Esophagus muscularis mucosa (tissue), 4 donors: ENCODE results near the gene DEGS2. TPM values are rescaled to one million over a fixed set of nuclear protein-coding genes. Genes with fewer than 3 reads are reported as not detected.
A peak's percentile ranks its signal among the peaks of the same experiment; 100 is the strongest.

Experiments used
- DNase-seq: peaks from one replicate; pipeline ENCODE4 v3.0.0-alpha.2; 2017; ENCODE audit errors: extremely low spot score
- H3K27ac ChIP-seq, 4 donors: fragments of 200-600 bp; sonication (generic); replicated peaks in 1 of 4; 1 replicate in 3 of 4; 2 replicates in 1 of 4; pipeline ENCODE4 v1.5.1; 2016 to 2019; ENCODE audit warnings: mild to moderate bottlenecking in 1 of 4
- H3K27me3 ChIP-seq, 4 donors: fragments of 200-600 bp; sonication (generic); one replicate each; pipeline versions ENCODE4 v1.5.1 to v1.6.0; 2016 to 2019
- H3K36me3 ChIP-seq, 4 donors: fragments of 200-600 bp; sonication (generic); one replicate each; pipeline ENCODE4 v1.5.1; 2016 to 2019
- H3K4me1 ChIP-seq, 4 donors: fragments of 200-600 bp; sonication (generic); one replicate each; pipeline ENCODE4 v1.5.1; 2016 to 2019
- H3K4me3 ChIP-seq, 4 donors: fragments of 200-600 bp; sonication (generic); 1 replicate in 2 of 4; 2 replicates in 2 of 4; pipeline ENCODE4 v1.5.1; 2016 to 2019; ENCODE audit warnings: mild to moderate bottlenecking in 4 of 4, moderate library complexity in 1 of 4
- H3K9me3 ChIP-seq, 4 donors: fragments of 200-600 bp; sonication (generic); 1 replicate in 3 of 4; 2 replicates in 1 of 4; pipeline ENCODE4 v1.5.1; 2016 to 2019
- CTCF ChIP-seq, 3 experiments: fragments of 200-600 bp in 2 of 3; fragments of 450-650 bp in 1 of 3; sonication (generic) in 2 of 3; IDR thresholded peaks; one replicate each; pipeline ENCODE4 v1.5.1; 2017 to 2019; ENCODE audit warnings: antibody characterized with exemption in 3 of 3, mild to moderate bottlenecking in 2 of 3, moderate library complexity in 1 of 3
- EP300 ChIP-seq: sonication (generic); formaldehyde crosslinking; IDR thresholded peaks from one replicate; pipeline ENCODE4 v1.6.1; 2017; ENCODE audit warnings: antibody characterized with exemption
- POLR2A ChIP-seq: fragments of 450-650 bp; IDR thresholded peaks from one replicate; pipeline ENCODE4 v1.6.1; 2017; ENCODE audit warnings: antibody characterized with exemption, moderate library complexity, mild to moderate bottlenecking, low read depth
- POLR2AphosphoS5 ChIP-seq, 2 donors: sonication (generic); formaldehyde crosslinking; IDR thresholded peaks; one replicate each; pipeline ENCODE4 v1.6.1; 2017; ENCODE audit warnings: antibody characterized with exemption in 2 of 2
- WGBS: methylation state at CpG from one replicate; pipeline ENCODE4 v1.1.5; 2018; 5-methylcytosine and 5-hydroxymethylcytosine counted together
- intact Hi-C: fragments of 100-400 bp; cut with DNase I; formaldehyde crosslinking; loops from one replicate; pipeline ENCODE4 v1.15.1; 2023
- total RNA-seq, 4 donors: library from RNA; depleted of rRNA; stranded (reverse); fragments of >200 nt; gene quantifications; one replicate each; pipeline versions ENCODE4 v1.1.0 to v1.2.1, GENCODE V29; 2016

The DEGS2 gene
- total RNA-seq, 4 donors from 2014 or later, result 0.06 to 0.33 (median 0.11) TPM; not detected in 1

- H3K36me3 ChIP-seq, result peaks cover 0 to 36% (median 13%) of the 10 kb centered on the region in 4 donors
- no peaks in the 10 kb centered on the region for H3K27me3 ChIP-seq
- intact Hi-C loops, result no loop called here
- no peak for TF ChIP-seq CTCF (IDR thresholded peaks at IDR 0.05)
- peak; percentile 69 to 72 for TF ChIP-seq POLR2AphosphoS5 (IDR thresholded peaks at IDR 0.05)
- no peaks in the 10 kb centered on the region for H3K9me3 ChIP-seq
- H3K27ac ChIP-seq, result peak overlapping the region; percentile 50 to 75 (median 56)
- WGBS, result 42% methylated on average over 12 of the region's 14 CpGs
- no peak overlapping the region for H3K4me3 ChIP-seq
- no peak for DNase-seq
- peaks cover 31 to 41% (median 38%) of the 10 kb centered on the region in 4 donors for H3K4me1 ChIP-seq
These were observed 17.1 kb downstream of the DEGS2 start for GRCh38 chr14:100142073-100143040.

DNA sequence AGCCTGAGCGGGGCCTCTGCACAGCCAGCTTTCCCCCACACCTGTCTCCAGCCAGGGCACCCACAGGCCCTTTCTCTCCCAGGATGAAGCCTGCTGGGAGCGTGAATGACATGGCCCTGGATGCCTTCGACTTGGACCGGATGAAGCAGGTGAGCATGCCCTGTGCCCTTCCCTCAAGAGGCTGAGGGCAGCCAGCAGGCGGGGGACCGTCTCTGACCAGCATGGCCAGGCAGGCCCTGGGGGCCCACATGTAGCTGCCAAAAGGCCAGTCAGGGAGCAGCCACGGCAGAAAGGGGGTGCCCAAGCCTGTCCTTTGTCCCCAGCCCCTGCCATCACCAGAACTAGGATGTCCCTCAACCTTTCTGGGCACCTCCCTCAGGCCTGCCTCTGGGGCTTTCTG, 18.3 kb downstream of the DEGS2 start:
- DNase-seq, result no peak
- WGBS, result 83% methylated on average over 4 of the region's 7 CpGs
- intact Hi-C loops, result no loop called here

DNA sequence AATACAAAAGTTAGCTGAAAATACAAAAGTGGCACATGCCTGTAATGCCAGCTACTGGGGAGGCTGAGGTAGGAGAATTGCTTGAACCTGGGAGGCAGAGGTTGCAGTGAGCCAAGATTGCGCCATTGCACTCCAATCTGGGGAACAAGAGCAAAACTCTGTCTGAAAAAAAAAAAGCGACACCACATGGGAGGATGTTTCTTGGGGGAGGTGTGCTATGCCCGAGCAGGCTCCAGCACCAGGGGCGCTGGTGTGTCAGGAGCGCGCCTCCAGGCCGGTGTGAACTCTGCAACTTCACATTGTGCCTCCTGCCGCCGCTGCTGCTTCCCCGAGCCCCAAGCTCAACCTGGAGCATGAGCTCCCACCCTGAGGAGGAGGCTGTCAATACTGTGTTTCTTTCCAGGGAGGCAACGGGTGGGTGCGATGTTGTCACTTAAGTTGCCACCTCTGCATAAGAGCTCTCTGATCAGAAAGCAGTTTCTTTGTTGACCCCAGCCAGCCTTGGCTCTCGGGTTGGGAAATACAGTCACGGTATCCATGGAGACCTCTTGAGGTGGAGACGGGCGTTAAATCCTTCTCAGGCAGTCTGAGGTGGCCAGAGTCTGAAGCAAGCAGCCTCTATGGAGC, 18.9 kb downstream of the DEGS2 start:
- Histone ChIP-seq H3K27ac (peak overlapping the region in 2 of 4 donors; percentile 20 to 75), H3K9me3 (no peaks in the 10 kb centered on the region), H3K4me1 (peaks cover 31 to 40% (median 35%) of the 10 kb centered on the region in 4 donors), H3K36me3 (peaks cover 0 to 52% (median 23%) of the 10 kb centered on the region in 4 donors), H3K27me3 (no peaks in the 10 kb centered on the region), H3K4me3 (no peak overlapping the region)
- intact Hi-C loops, result no loop called here
- TF ChIP-seq CTCF (IDR thresholded peaks at IDR 0.05) (peak in 1 of 3 experiments; percentile 14), POLR2A (no peak)
- WGBS, result 65% methylated on average over 6 of the region's 16 CpGs
- DNase-seq, result no peak

More for the DNA sequence above, 18.3 kb downstream of the DEGS2 start:
- Histone ChIP-seq H3K4me1 (peaks cover 31 to 41% (median 37%) of the 10 kb centered on the region in 4 donors), H3K36me3 (peaks cover 0 to 47% (median 17%) of the 10 kb centered on the region in 4 donors), H3K27ac (peak overlapping the region; percentile 50 to 75 (median 56)), H3K4me3 (no peak overlapping the region), H3K27me3 (no peaks in the 10 kb centered on the region), H3K9me3 (no peaks in the 10 kb centered on the region)
- no peak for TF ChIP-seq POLR2A
- no peak for TF ChIP-seq CTCF (IDR thresholded peaks at IDR 0.05)
- TF ChIP-seq POLR2AphosphoS5 (IDR thresholded peaks at IDR 0.05), result no peak
- TF ChIP-seq EP300, result no peak

- WGBS, result 81% methylated on average over 7 of the region's 13 CpGs
- Histone ChIP-seq H3K27ac (no peak overlapping the region), H3K9me3 (no peaks in the 10 kb centered on the region), H3K27me3 (no peaks in the 10 kb centered on the region), H3K36me3 (peaks cover 0 to 65% (median 37%) of the 10 kb centered on the region in 4 donors), H3K4me3 (no peak overlapping the region), H3K4me1 (peaks cover 20 to 31% (median 26%) of the 10 kb centered on the region in 4 donors)
- TF ChIP-seq POLR2A, result no peak
- no peak for TF ChIP-seq CTCF (IDR thresholded peaks at IDR 0.05)
- TF ChIP-seq POLR2AphosphoS5 (IDR thresholded peaks at IDR 0.05), result no peak
- TF ChIP-seq EP300, result no peak
- intact Hi-C loops, result no loop called here
- no peak for DNase-seq
These were observed 20.5 kb downstream of the DEGS2 start for GRCh38 chr14:100138955-100139354.
